GM18517 (cell line): ENCODE results near the gene CADM1.

Experiments used
- ATAC-seq: cut with Tn5 transposase; IDR thresholded peaks from one replicate; pipeline ENCODE4 v1.9.1; 2021; ENCODE audit warnings: mild to moderate bottlenecking, moderate library complexity; ENCODE audit not compliant: unreplicated experiment

The CADM1 gene

DNA sequence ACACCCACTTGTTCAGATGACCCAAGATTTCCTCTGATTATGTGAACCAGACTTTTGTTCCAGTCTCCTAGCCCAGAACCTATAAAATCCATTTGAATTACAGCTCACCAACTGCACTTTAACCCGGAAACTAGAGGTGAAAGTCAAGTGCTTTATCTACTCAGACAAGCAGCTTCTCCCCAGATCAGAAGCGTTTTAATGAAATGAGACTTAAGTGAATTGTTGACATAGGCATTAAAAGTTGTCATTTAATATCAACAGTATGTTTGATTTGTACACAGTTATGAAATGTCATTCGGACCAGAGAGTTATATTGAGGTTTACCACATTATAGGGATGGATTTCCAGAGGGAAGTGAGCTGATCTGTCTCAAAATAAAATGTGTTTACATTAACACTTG lies 52.0 kb downstream of the CADM1 start:
- no peak for ATAC-seq

DNA sequence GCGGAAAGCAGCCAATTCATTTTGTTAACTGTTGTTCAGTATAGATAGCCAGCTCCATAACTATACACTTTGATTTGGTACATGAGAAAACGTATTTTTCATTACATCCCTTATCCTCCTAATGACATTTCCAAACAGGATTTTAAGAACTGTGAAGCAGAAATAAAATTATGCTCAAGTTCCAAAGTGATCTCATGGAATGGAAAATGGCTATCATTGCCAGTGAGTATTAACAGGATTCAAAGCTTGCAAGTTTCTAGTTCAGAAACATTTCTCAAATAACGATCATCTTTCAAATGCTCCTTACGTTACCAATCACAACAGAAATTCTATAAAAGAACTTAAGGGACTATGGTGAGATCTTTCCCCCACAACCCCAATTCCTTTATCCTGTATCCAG lies 53.7 kb downstream of the CADM1 start:
- ATAC-seq: no peak

DNA sequence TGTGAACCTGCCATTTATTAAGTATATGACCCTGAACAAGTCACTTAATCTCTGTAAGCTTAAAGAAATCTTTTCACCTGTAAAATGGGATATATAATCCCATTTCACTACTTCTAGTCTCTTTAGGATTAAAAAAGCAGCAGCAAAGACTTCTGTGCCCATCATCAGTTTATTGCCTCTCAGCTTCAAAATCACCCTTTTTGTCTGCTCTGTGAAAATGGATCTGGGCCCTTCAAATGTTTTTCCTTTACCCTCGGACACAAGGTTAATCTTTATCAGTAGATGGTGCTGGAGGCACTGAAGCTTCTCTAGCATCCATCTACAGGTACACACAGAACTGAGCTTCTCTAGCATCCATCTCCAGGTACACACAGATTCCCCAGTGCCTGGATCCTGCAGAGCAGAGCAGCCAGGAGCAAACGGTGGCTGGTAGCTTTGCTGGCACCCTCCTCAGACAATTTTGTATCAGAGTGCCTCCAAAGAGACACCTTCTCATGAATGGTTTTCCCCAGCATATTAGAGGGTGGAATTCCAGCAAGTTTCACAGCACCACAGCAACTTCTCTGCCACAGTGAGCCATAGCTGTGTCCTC lies 56.8 kb downstream of the CADM1 start:
- no peak for ATAC-seq

DNA sequence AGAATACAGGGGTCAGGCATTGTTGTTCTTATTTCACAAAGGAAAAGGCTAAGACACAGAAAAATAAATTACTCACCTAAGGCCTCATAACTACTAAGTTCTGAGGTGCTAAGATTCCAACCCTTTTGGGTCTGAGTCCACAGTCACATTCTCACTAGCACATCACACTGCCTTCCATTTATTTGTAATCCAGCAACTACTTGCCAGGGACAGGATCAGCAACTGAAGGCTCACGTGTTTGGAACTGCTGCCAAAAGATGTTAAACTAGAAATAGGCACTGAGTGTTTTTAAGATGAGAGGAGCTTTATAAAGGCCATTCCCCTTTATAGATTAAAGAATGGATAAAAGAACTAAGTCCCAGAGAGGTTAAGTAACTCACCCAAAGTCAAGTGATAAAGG lies 58.0 kb downstream of the CADM1 start:
- no peak for ATAC-seq

DNA sequence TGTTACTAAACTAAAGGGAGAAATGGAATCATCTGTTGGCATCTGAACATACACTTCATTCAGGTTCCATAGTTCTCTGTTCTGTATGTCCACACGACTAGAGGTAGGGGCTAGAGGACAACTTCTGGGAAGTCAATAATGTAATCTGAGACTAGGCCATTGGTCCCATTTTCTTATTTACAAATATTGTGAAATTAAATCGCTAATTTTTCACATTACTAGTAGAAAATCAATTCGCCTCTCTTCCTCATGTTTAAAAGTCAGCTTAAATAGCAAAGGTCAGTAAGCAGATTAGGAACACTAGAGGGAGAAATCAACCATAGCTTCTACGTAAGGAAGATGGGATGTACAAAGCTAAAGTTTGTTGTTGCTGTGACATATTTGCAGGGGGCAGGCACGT lies 59.7 kb downstream of the CADM1 start:
- ATAC-seq: no peak

DNA sequence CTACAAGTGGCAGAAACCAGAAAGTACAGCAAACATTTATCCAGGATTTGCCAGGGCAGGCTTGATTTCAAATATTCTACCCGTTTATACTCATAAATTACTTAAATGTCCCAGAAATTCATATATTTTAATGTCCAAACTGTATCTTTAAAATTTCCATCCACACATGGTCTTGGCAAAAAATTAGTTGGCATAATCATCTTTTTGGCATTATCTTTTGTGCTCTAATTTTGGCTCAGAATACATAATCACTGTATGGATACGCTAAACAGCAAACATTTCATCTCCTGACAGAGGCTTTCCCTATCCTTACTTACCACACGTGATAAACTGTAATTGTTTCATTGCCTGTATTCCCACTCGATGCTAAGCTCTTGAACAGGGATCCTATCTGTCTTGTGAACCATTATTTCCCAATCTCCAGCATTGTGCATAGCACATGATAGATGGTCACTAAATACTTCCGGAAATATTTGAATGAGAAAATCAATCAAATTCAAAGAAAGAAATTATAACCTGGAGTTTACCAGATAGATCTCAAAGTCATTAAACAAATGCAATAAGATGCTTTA lies 64.2 kb downstream of the CADM1 start:
- no peak for ATAC-seq

DNA sequence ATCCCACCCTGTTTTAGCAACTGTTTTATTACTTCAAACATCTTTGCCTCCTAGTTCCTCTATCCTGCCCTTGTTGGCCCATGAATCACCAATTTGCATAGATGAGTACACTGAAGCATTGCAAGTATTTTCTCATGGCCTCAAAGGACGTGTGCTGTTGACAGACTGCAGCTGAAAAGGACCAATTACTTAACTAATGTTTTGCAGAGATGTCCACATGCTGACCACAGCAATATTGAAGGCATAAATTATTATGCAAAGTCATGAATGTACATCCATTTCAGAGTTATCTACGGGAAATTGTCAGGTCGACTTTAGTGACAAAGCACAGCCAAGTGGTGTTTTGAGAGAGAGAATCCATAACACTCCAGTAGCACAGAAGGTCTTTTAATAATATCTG lies 64.8 kb downstream of the CADM1 start:
- ATAC-seq: no peak

DNA sequence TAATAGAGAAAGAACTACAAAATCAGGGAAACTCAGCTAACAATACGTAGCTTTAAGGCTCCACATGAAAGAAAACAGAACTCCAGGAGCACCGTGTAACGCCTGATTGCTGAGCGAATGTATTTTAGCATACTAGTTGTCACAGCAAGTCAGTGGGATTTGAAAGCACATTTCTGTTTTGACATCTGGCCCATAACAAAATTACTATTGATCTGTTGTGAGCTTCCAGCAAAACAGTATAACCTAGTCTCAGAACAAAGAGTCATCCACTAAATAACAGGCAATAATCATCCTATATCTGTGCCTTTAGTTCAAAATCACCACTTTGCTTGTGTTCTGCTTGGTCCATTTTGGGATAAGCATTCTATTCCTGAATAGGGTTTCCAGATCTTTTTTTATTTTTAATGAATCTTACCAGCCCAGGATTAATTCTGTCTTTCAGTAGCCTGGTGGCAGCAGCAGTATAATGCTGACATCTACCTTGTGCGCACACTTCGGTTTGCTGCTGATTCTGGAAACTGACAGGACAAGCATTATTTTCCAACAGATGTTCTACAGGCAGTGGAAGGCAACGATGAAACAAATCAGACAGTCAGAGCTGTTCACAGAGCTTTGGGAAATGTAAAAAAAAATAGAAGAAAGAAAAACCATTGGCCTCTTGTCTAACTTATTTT lies 66.2 kb downstream of the CADM1 start:
- no peak for ATAC-seq

DNA sequence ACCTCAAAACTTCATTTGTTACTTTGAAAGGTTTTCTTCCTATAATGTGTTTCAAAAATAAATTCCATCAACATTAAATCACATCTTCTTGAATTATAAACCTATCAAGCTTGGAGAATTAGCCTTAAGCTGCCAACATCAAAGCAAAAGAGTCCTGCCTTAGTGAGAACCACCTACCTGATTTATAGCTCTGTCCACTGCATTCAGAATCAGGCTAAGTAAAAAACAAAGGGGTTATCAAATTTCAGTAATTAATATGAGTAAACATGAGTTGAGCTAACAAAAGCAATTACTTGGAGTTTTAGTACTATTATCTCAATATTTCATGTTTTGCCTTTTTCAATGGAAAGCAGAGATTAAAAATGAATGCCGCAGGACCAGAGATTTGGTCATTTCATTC lies 73.9 kb downstream of the CADM1 start:
- ATAC-seq: no peak

DNA sequence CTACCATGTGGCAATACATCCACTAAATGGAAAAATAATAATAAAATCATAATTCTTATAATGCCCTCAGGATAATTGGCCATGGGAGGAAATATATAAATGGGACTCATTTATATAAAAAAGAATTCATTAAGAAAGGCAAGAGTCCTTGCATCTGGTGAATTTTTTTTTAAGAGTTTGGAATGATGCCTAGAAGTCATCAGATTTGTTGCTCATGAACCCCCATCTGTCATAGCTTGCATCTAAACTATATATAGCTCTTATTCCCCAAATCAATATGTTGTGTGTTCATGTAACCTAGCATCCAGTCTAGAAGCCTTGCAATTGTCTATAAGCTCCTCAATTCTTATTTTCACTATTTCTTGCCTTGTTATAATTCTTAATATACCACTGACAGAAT lies 75.9 kb downstream of the CADM1 start:
- ATAC-seq: no peak

DNA sequence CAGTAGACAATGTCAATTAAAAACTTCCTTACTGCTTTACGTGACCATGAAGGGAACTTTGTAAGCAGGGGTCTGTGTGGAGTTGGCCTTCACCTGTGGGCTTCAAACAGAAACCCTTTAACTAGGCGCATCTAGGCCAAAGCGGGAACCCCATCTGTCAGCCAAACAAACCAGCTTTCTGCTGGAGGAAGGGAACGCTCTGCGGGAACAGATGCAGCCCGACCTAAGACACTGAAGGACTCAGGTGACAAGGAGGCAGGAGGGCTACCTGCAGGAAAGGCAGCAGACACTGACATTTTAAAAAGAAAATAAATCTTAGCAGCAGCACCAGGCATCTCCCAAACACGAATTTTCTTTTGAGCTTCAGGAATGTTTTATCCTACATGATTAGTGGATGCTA lies 78.4 kb downstream of the CADM1 start:
- ATAC-seq: no peak

DNA sequence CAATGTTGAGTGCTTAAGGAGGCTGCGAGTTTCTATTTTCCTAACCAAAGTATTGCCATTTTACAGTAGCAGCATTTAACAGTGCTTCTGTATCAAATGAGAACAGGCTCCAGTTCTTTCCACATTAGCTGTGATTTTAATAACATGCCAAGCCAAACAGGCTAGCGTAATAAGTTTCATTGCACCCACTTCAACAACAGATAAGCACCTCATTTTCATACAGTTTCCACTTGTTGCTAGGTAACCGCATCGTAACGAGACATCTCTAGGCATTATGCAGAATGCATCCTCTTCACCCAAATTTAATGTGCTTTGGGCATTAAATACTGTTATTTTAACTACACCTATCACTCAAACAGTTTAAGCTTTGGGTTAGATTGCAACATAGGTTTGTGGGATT lies 79.0 kb downstream of the CADM1 start:
- ATAC-seq: no peak

DNA sequence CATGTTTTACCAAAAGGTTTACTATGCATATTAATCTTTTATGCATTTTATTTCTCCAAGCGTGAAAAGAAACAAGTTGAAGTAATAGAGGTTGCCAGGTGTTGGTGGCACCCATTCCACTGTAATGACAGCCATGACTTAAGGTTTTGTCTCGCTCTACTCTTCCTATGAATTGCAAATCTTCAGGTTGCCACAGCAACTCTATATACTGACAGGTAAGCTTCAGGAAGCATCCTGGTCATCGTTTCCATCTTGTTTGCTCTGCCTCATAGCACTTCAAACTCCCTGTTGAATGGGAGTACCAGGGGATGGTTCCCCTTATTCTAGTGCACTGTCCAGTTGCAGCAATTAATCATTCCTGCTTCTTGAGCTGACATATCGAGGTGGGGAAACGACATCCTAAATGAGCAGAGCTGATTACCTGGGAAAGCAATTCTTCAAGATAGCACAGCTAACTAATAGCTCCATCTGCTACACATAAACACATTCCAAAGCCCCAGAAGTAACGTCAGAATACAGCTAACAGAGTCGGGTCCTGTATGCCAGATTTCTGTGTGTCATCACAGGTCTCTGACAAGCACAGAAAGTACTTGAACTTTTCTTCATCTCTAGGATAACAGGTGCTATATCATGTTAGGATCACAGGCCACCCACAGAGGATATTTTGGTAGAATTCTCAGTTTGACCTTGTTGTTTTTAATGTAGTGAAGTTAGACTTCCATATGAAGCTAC lies 80.3 kb downstream of the CADM1 start:
- ATAC-seq: no peak

DNA sequence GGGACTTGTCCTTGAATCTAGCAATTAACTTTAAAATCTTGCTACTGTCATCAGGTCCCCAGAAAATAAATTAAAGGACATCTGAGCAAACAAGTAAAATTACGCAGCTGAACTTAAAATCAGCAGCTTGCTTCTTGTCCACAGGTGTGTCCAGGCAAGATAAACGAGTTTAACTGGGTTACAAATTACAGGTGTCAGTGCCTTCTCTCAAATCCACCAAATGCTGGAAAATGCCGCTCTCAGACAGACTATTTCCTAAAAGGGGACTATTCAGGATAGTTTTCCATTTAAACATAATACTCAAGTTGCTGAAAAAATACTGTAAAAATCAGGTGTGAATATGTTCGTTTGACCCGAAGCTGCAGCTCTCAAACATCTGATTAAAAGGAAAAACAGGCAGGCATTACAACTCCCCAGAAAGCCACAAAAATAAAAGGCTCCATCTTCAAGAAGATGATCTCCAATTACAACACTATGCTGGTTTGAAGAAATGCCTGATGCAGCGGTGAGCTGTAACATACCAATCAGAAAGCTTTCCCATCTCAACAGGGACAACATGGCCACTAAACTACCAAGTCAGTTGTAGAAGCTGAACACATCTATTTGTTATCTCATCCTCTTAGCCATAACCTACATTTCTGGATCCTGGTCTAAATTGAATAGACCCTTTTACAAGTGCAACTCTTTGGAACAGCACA lies 82.1 kb downstream of the CADM1 start:
- ATAC-seq: no peak

DNA sequence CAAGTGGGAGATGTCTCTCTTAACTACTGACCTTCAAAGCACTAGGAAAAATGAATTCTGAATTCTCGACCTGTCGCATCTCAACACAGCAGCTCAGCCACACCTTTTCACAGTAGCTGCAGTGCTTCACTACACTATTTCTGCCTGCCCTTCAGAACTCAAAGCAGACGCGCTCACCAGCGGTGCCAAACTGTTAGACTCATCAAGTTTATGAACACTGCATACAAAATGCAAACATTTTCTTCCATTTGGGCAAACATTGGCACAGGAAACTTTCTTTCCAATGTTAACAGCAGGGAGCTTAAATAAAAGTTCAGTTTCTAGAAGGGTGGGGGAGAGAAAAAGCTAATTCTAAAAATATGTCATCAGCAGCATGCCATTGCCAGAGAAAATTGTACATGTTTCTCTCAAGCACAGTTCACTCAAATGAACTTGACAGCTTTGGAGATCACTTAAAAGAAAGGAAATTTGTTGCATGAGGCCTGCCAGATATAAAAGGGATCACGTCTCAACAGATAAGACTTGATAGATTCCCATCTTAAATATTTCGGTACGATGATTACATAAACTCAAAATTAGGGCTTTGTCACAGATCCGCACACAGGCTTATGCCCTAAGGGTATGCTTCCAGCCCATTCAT lies 82.7 kb downstream of the CADM1 start:
- no peak for ATAC-seq

DNA sequence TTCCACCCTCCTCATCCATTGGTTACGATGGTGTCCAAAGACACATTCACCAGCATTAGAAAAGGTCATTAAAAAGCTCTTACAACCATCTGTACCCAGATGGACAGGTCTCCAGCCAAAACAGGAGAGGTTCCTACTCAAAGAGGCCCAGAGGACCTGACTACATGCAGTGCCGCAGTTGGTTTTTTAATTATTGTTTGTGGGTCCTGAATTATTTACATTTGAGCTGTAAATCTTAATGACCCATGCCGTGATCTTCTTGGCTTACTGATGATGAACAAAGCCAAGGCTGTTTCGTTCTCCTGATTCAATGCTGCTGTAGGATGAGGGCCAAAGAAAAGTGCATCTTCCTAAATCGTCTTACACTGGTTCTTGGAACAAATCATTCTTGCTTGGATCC lies 83.7 kb downstream of the CADM1 start:
- ATAC-seq: no peak

DNA sequence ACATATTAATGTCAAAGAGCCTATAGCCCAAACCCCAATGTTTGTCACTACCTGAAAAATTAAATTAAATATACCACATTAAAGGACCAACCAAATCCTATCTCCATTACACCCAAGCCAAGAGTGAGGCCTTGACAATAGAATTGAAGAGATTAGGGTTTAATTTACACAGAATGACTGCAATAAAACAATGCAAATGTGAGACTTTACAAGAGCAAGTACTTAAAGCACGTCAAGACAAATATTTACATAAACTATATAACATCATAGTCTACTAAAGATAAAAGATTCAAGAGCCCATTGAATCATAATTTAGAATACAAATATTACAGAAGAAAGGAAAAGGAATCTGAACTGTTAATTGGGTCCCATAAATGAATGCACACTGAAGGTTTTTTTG lies 85.6 kb downstream of the CADM1 start:
- no peak for ATAC-seq

DNA sequence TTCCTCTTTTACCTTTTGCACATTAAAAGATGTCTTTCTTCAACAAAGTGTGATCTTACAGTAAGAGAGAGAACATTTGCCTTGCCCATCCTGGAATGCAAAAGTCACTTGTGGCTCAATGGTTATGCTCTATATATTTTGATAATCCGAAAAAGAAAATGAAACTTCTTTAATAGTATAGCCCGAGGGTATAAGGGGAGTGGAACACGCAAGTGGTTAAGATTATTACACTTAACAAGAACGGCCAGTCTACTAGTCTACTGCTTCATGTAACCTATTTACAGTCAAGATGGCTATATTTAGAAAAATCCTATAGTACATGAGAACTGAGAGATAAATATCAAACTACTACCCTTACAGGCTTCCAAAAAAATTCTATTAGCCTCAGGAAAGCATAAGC lies 86.1 kb downstream of the CADM1 start:
- no peak for ATAC-seq

DNA sequence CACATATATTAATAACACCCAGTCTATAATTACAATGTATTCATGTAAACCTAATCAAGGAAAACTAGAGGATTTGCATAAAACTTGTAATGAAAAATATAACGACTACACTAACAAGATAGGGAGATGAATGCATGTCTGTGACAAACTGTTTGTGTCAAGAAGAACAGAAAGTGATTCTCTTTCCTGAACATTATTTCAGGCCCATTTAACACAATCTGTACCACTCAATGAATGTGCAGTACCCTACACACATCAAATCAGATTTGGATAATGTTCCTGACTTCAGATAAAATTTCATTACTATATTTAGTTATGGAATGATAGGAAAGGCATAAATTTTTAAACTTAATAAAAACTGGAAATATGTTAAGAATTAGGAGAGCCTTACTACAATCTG lies 93.1 kb downstream of the CADM1 start:
- no peak for ATAC-seq

DNA sequence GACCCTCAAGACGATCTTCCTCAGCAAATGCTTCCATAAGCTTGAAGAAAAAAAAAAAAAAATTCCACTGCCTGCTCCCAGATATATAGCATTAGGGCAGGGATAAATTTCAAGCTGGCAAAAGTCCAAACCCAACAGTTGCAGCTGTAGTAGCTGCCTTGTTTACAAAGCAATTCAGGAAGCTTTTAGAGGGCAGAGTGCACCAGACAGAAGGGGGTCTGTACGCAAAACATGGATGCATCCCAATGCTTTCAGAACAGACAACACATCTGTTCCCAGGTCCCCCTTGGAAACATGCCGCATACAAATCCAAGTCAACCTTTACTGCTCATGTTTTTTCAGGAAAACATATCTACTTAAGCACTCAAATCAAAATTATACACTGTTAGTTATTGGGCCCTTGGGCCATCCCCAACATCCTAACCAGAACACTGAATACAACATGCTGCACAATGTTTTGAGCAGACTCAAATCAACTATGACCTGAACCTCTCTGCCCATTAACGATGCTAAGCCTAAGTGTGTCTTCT lies 94.5 kb downstream of the CADM1 start:
- ATAC-seq: no peak
